Mesenchymal stem cell (in vitro differentiated cells and primary cell): Measurements from ENCODE around the gene TUBGCP5.
A peak's percentile ranks its signal among the peaks of the same experiment; 100 is the strongest.

Experiments used
- DNase-seq: peaks from one replicate; pipeline ENCODE4 v3.0.0-alpha.2; 2013
- H2AFZ ChIP-seq: one replicate; pipeline ENCODE4 v1.6.1; 2013; ENCODE audit warnings: low read depth, mild to moderate bottlenecking, control low read depth, inconsistent platforms, low read length, moderate library complexity
- H2AK5ac ChIP-seq: 2 replicates; pipeline ENCODE4 v1.6.1; 2013; ENCODE audit warnings: low read length, moderate library complexity, mild to moderate bottlenecking, inconsistent platforms; ENCODE audit not compliant: severe bottlenecking
- H2BK120ac ChIP-seq: one replicate; pipeline ENCODE4 v1.6.1; 2013; ENCODE audit warnings: low read depth, mild to moderate bottlenecking, inconsistent platforms, low read length, moderate library complexity
- H2BK12ac ChIP-seq, 2 experiments: one replicate each; pipeline ENCODE4 v1.6.1; 2013; ENCODE audit warnings: inconsistent platforms in 2 of 2, low read length in 2 of 2, mild to moderate bottlenecking in 2 of 2, moderate library complexity in 2 of 2, control low read depth in 1 of 2
- H2BK15ac ChIP-seq: one replicate; pipeline ENCODE4 v1.6.1; 2013; ENCODE audit warnings: mild to moderate bottlenecking, low read depth, inconsistent platforms; ENCODE audit not compliant: poor library complexity, severe bottlenecking
- H2BK5ac ChIP-seq: 2 replicates; pipeline ENCODE4 v1.6.1; 2013; ENCODE audit warnings: low read depth, mild to moderate bottlenecking, low read length, control low read depth, inconsistent platforms; ENCODE audit not compliant: poor library complexity, severe bottlenecking
- H3K14ac ChIP-seq, 2 experiments: one replicate each; pipeline ENCODE4 v1.6.1; 2013; ENCODE audit warnings: inconsistent platforms in 2 of 2, low read length in 2 of 2, control low read depth in 1 of 2, mild to moderate bottlenecking in 1 of 2, moderate library complexity in 1 of 2
- H3K18ac ChIP-seq, 2 experiments: one replicate each; pipeline ENCODE4 v1.6.1; 2013; ENCODE audit warnings: inconsistent platforms in 2 of 2, low read length in 2 of 2, control low read depth in 1 of 2, low read depth in 1 of 2, mild to moderate bottlenecking in 1 of 2
- H3K23ac ChIP-seq, 2 experiments: one replicate each; pipeline ENCODE4 v1.6.1; 2013; ENCODE audit warnings: inconsistent platforms in 2 of 2, low read length in 2 of 2, mild to moderate bottlenecking in 2 of 2, moderate library complexity in 2 of 2, control low read depth in 1 of 2
- H3K27ac ChIP-seq: 2 replicates; pipeline ENCODE4 v1.5.1; 2013; ENCODE audit warnings: mild to moderate bottlenecking, moderate library complexity, low read length, control low read depth, inconsistent platforms; ENCODE audit not compliant: poor library complexity, severe bottlenecking
- H3K27me3 ChIP-seq, 2 experiments: 2 replicates each; pipeline versions ENCODE4 v1.6.1 to v1.7.0; 2013; ENCODE audit warnings: low read length in 2 of 2, mild to moderate bottlenecking in 2 of 2, moderate library complexity in 2 of 2, control low read depth in 1 of 2, inconsistent platforms in 1 of 2; ENCODE audit not compliant: control insufficient read depth in 1 of 2, insufficient read depth in 1 of 2
- H3K36me3 ChIP-seq, 2 experiments: 2 replicates each; pipeline versions ENCODE4 v1.6.1 to v1.7.0; 2013; ENCODE audit warnings: low read length in 2 of 2, control low read depth in 1 of 2, inconsistent platforms in 1 of 2, low read depth in 1 of 2, mild to moderate bottlenecking in 1 of 2; ENCODE audit not compliant: insufficient read depth in 2 of 2, control insufficient read depth in 1 of 2
- H3K4ac ChIP-seq, 2 experiments: one replicate each; pipeline ENCODE4 v1.6.1; 2013; ENCODE audit warnings: inconsistent platforms in 2 of 2, low read length in 2 of 2, mild to moderate bottlenecking in 2 of 2, moderate library complexity in 2 of 2, control low read depth in 1 of 2, low read depth in 1 of 2
- H3K4me1 ChIP-seq: 2 replicates; pipeline ENCODE4 v1.6.1; 2013; ENCODE audit warnings: low read depth, low read length, control low read depth; ENCODE audit not compliant: control insufficient read depth, insufficient read depth
- H3K4me2 ChIP-seq: 2 replicates; pipeline ENCODE4 v1.6.1; 2013; ENCODE audit warnings: low read length, mild to moderate bottlenecking, inconsistent platforms; ENCODE audit not compliant: poor library complexity, severe bottlenecking
- H3K4me3 ChIP-seq, 2 experiments: 2 replicates each; pipeline versions ENCODE4 v1.5.1 to v1.7.0; 2013; ENCODE audit warnings: low read length in 2 of 2, mild to moderate bottlenecking in 2 of 2, control low read depth in 1 of 2, low read depth in 1 of 2; ENCODE audit not compliant: insufficient read depth in 1 of 2
- H3K79me1 ChIP-seq: replicated peaks from 2 replicates; pipeline ENCODE4 v1.6.1; 2013; ENCODE audit warnings: mild to moderate bottlenecking, control low read depth, low read length, inconsistent platforms; ENCODE audit not compliant: poor library complexity, severe bottlenecking
- H3K9ac ChIP-seq: 2 replicates; pipeline ENCODE4 v1.7.0; 2013; ENCODE audit warnings: mild to moderate bottlenecking, low read length, moderate library complexity
- H3K9me3 ChIP-seq: 2 replicates; pipeline ENCODE4 v1.7.0; 2013; ENCODE audit warnings: mild to moderate bottlenecking, low read length; ENCODE audit not compliant: control insufficient read depth
- H4K8ac ChIP-seq: one replicate; pipeline ENCODE4 v1.6.1; 2013; ENCODE audit warnings: inconsistent platforms, mild to moderate bottlenecking, low read length, moderate library complexity
- H4K91ac ChIP-seq: one replicate; pipeline ENCODE4 v1.6.1; 2013; ENCODE audit warnings: mild to moderate bottlenecking, low read length, inconsistent platforms
- WGBS: methylation state at CpG from one replicate; pipeline ENCODE4 v1.1.7; 2013; ENCODE audit warnings: mixed read lengths; 5-methylcytosine and 5-hydroxymethylcytosine counted together

Gene TUBGCP5

DNA sequence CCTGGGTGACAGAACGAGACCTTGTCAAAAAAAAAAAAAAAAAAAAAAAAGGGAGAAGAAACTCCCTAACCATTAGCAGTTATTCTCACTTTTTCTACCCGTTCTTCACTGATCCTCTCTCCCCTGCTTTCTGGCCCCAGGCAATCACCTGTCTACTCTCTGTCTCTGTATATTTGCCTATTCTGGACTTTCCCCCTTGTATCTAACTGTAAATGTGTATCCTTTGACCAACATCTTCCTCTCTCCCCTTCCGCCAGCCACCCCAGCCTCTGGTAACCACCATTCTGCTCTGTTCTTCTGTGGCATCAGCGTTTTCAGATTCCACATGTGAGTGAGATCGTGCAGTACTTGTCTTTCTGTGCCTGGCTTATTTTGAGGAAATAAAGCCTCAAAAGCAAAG, 66.1 kb downstream of the TUBGCP5 start:
- Histone ChIP-seq H4K91ac (no peak overlapping the region), H3K14ac (no peak overlapping the region), H3K23ac (no peak overlapping the region), H2AFZ (no peak overlapping the region), H2BK15ac (no peak overlapping the region), H3K27me3 (no peaks in the 10 kb centered on the region), H3K4ac (no peak overlapping the region), H3K4me1 (peaks cover 4% of the 10 kb centered on the region), H2BK5ac (no peak overlapping the region), H3K79me1 (peaks cover 4% of the 10 kb centered on the region), H3K9me3 (peaks cover 8% of the 10 kb centered on the region), H2AK5ac (no peak overlapping the region), H3K36me3 (peaks cover 0 to 2% of the 10 kb centered on the region in 2 experiments), H3K4me3 (no peak overlapping the region), H4K8ac (no peak overlapping the region), H2BK120ac (no peak overlapping the region), H3K27ac (no peak overlapping the region), H2BK12ac (no peak overlapping the region), H3K9ac (no peak overlapping the region), H3K18ac (no peak overlapping the region), H3K4me2 (no peak overlapping the region)
- DNase-seq, result no peak
- 96% methylated on average over 4 of the region's 5 CpGs for WGBS

DNA sequence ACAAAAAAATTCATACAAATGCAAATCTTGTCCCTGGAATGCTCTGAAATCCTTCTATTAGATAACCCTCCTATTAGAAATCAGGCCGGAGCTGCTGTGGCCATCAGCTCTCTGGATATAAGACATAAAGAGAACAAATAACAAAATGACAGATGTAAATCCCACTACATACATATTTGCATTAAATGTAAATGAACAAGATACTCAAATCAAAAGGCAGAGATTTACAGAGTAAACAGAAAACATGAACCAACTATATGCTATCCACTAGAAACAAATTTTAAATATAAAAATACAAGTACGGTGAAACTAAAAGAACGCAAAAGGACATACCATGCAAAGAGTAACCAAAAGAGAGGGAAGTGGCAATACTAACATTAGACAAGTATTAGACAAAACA, 69.9 kb downstream of the TUBGCP5 start:
- H3K9ac ChIP-seq, result no peak overlapping the region
- no peak overlapping the region for H3K4me3 ChIP-seq
- H2AK5ac ChIP-seq, result no peak overlapping the region
- H3K4me1 ChIP-seq, result peaks cover 12% of the 10 kb centered on the region
- no peak overlapping the region for H3K23ac ChIP-seq
- H3K36me3 ChIP-seq, result peaks cover 6 to 9% of the 10 kb centered on the region in 2 experiments
- no peak overlapping the region for H2BK120ac ChIP-seq
- H3K4ac ChIP-seq, result no peak overlapping the region
- no peak overlapping the region for H3K14ac ChIP-seq
- H3K27ac ChIP-seq, result no peak overlapping the region
- no peak overlapping the region for H2BK12ac ChIP-seq
- no peak for DNase-seq
- peaks cover 5% of the 10 kb centered on the region for H3K79me1 ChIP-seq
- H3K18ac ChIP-seq, result no peak overlapping the region
- H3K27me3 ChIP-seq, result no peaks in the 10 kb centered on the region
- H4K8ac ChIP-seq, result no peak overlapping the region
- H2AFZ ChIP-seq, result no peak overlapping the region
- no peak overlapping the region for H4K91ac ChIP-seq
- H2BK15ac ChIP-seq, result no peak overlapping the region
- no peak overlapping the region for H2BK5ac ChIP-seq
- H3K4me2 ChIP-seq, result no peak overlapping the region
- H3K9me3 ChIP-seq, result peaks cover 8% of the 10 kb centered on the region
- no CpG with 5 or more reads among the region's 3 CpGs for WGBS

DNA sequence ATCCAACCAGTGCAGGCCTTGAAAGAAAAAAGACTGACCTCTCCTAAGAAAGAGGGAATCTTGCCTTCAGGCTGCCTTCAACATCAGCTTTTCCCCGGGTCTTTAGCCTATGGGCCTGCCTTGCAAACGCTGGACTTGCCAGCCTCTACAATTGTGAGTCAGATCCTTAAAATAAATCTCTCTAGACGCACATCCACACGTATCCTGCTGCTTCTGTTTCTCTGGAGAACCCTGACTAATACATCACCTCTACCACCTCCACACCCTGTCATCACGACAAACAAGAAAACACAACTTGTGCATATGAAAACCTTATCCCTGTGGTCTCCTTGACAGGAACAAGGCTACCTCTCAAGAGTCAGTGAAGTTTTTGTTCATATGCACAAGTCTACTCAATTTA, 71.0 kb downstream of the TUBGCP5 start:
- Histone ChIP-seq H3K27me3 (no peaks in the 10 kb centered on the region), H3K4me2 (no peak overlapping the region), H3K4me1 (peaks cover 20% of the 10 kb centered on the region), H3K4me3 (no peak overlapping the region), H2AFZ (no peak overlapping the region), H2BK5ac (no peak overlapping the region), H2BK15ac (no peak overlapping the region), H3K9me3 (peaks cover 8% of the 10 kb centered on the region), H3K14ac (no peak overlapping the region), H3K27ac (peak overlapping the region; percentile 15), H2AK5ac (no peak overlapping the region), H3K4ac (no peak overlapping the region), H4K91ac (no peak overlapping the region), H3K79me1 (peaks cover 5% of the 10 kb centered on the region), H3K36me3 (peaks cover 6 to 9% of the 10 kb centered on the region in 2 experiments), H2BK12ac (no peak overlapping the region), H4K8ac (no peak overlapping the region), H2BK120ac (no peak overlapping the region), H3K9ac (peak overlapping the region; percentile 58), H3K18ac (no peak overlapping the region), H3K23ac (no peak overlapping the region)
- peak; percentile 96 for DNase-seq
- 3% methylated on average over 5 of the region's 5 CpGs for WGBS

DNA sequence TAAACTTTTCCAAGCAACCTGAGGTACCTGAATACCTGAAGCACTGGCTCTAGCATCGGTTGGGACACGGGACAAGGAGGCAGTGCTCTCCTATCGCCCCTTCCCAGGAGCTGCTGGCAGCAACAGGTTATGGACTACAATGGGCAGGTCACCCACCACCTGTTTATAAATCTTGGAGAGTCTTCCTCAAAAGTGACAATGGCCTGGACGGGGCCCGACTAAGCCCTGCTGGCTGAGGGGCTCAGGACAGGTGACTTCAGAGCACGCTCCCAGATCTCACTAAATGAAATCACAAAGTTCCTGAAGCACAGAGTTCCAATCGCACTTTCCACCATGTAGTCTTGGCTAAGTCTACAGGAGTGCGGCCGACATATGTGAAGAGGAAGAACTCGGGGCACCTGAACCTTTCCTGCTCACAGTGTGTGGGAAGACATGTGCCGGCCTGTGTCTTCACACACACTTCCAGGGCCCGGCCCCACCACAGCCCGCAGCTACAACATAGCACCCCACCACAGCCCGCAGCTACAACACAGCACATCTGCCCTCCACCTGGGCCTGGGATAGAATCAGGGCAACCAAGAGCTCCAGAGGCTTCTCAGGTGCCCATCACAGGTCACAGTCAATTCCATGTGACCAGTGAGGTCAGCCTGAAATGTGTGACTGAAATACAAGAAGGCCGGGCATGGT, 72.1 kb downstream of the TUBGCP5 start:
- H3K27ac ChIP-seq, result no peak overlapping the region
- no peak for DNase-seq
- whole genome bisulfite sequencing, result 97% methylated on average over 15 of the region's 15 CpGs

More for the DNA sequence above, 72.1 kb downstream of the TUBGCP5 start:
- Histone ChIP-seq H3K23ac (peak overlapping the region in 1 of 2 experiments; percentile 26), H3K27me3 (no peaks in the 10 kb centered on the region), H3K14ac (no peak overlapping the region), H3K4me1 (peaks cover 22% of the 10 kb centered on the region), H3K79me1 (peaks cover 2% of the 10 kb centered on the region), H3K4me3 (no peak overlapping the region), H3K9me3 (peaks cover 8% of the 10 kb centered on the region), H3K4me2 (no peak overlapping the region), H2BK12ac (no peak overlapping the region), H4K91ac (no peak overlapping the region), H3K18ac (no peak overlapping the region), H2AFZ (no peak overlapping the region), H2BK120ac (no peak overlapping the region), H3K4ac (peak overlapping the region in 1 of 2 experiments; percentile 47), H3K9ac (no peak overlapping the region), H2AK5ac (peak overlapping the region; percentile 58), H4K8ac (no peak overlapping the region), H3K36me3 (peaks cover 9 to 12% of the 10 kb centered on the region in 2 experiments), H2BK15ac (no peak overlapping the region), H2BK5ac (no peak overlapping the region)
